Caco-2 (cell line): Measurements from ENCODE around the gene KSR2. TPM values are rescaled to one million over a fixed set of nuclear protein-coding genes. Genes with fewer than 3 reads are reported as not detected.
A peak's percentile ranks its signal among the peaks of the same experiment; 100 is the strongest.

Experiments
- BruUV-seq: library from RNA; stranded (reverse); fragments of 400-500 nt; replicated peaks from 2 replicates; lab custom pipeline; 2021; lab: Mats Ljungman, UMichigan
- CTCF ChIA-PET: fragments of 300-600 bp; sonication (Branson Sonifier 250); formaldehyde crosslinking; loops from one replicate; lab custom pipeline; 2022; ENCODE audit warnings: antibody characterized with exemption; lab: Charles Lee
- POLR2A ChIA-PET: fragments of 300-600 bp; sonication (Branson Sonifier 250); formaldehyde crosslinking; loops from one replicate; lab custom pipeline; 2022; ENCODE audit warnings: antibody characterized with exemption; lab: Charles Lee
- DNase-seq, 2 experiments: peaks; one replicate each; pipeline versions ENCODE4 v3.0.0 to v3.0.0-alpha.2; 2020 to 2022
- H3K27me3 ChIP-seq: replicated peaks from 2 replicates; pipeline ENCODE4 v1.6.0; 2011; ENCODE audit warnings: low read length; ENCODE audit not compliant: control insufficient read depth, insufficient read depth
- H3K36me3 ChIP-seq: 2 replicates; pipeline ENCODE4 v1.5.1; 2011; ENCODE audit warnings: low read length; ENCODE audit not compliant: control insufficient read depth, insufficient read depth
- H3K4me1 ChIP-seq: fragments of 250-450 bp; sonication (Bioruptor Pico); 2 replicates; pipeline ENCODE4 v1.5.1; 2020; ENCODE audit warnings: mild to moderate bottlenecking
- H3K4me3 ChIP-seq: 2 replicates; pipeline ENCODE4 v1.5.1; 2011; ENCODE audit warnings: low read depth, mild to moderate bottlenecking, control low read depth, low read length
- H3K9me3 ChIP-seq: fragments of 250-450 bp; sonication (Bioruptor Pico); 2 replicates; pipeline ENCODE4 v1.5.1; 2020; ENCODE audit warnings: mild to moderate bottlenecking, moderate library complexity
- H3K27ac Mint-ChIP-seq: one replicate; pipeline ENCODE4 v1.8.0; 2022; ENCODE audit warnings: mixed read lengths; ENCODE audit not compliant: unreplicated experiment
- H3K27me3 Mint-ChIP-seq: one replicate; pipeline ENCODE4 v1.8.0; 2022; ENCODE audit warnings: mixed read lengths; ENCODE audit not compliant: insufficient read depth, unreplicated experiment
- H3K36me3 Mint-ChIP-seq: one replicate; pipeline ENCODE4 v1.8.0; 2022; ENCODE audit warnings: mild to moderate bottlenecking, mixed read lengths; ENCODE audit not compliant: insufficient read depth, unreplicated experiment
- H3K4me1 Mint-ChIP-seq: one replicate; pipeline ENCODE4 v1.8.0; 2022; ENCODE audit warnings: low read depth, mixed read lengths; ENCODE audit not compliant: unreplicated experiment
- H3K4me3 Mint-ChIP-seq: one replicate; pipeline ENCODE4 v1.8.0; 2022; ENCODE audit warnings: mild to moderate bottlenecking, moderate library complexity, mixed read lengths; ENCODE audit not compliant: unreplicated experiment
- H3K9me3 Mint-ChIP-seq: one replicate; pipeline ENCODE4 v1.8.0; 2022; ENCODE audit warnings: mixed read lengths; ENCODE audit not compliant: unreplicated experiment
- CTCF ChIP-seq, 2 experiments: fragments of 200-600 bp in 1 of 2; IDR thresholded peaks; 1 replicate in 1 of 2; 2 replicates in 1 of 2; pipeline versions ENCODE4 v1.5.1 to v1.8.0; 2011 to 2022; ENCODE audit warnings: antibody characterized with exemption in 1 of 2, control low read depth in 1 of 2, inconsistent platforms in 1 of 2, low read depth in 1 of 2, low read length in 1 of 2, mild to moderate bottlenecking in 1 of 2, moderate library complexity in 1 of 2; ENCODE audit not compliant: insufficient read depth in 1 of 2, severe bottlenecking in 1 of 2, unreplicated experiment in 1 of 2
- intact Hi-C: fragments of 100-400 bp; cut with micrococcal nuclease; formaldehyde crosslinking; loops from one replicate; pipeline ENCODE4 v1.10.0; 2022; ENCODE audit not compliant: unreplicated experiment
- total RNA-seq: library from RNA; stranded (reverse); gene quantifications from 2 replicates; pipeline ENCODE4 v1.2.3, GENCODE V29; 2022

Gene KSR2
- total RNA-seq, 1 experiment from 2014 or later: 0.66 TPM

- CTCF ChIA-PET: no interaction called here
- H3K36me3 ChIP-seq: no peaks in the 10 kb centered on the region
- no peaks in the 10 kb centered on the region for H3K4me1 ChIP-seq
- Mint-ChIP-seq H3K9me3 (peaks cover 15% of the 10 kb centered on the region), H3K27me3 (no peaks in the 10 kb centered on the region), H3K4me3 (no peak overlapping the region), H3K36me3 (no peaks in the 10 kb centered on the region), H3K4me1 (no peaks in the 10 kb centered on the region), H3K27ac (no peak overlapping the region)
- no TSS peak for BruUV-seq
- H3K27me3 ChIP-seq: no peaks in the 10 kb centered on the region
- TF ChIP-seq CTCF (IDR thresholded peaks at IDR 0.05; ENCODE audit: insufficient read depth in 1 of 2, low read depth in 1 of 2, low read length in 1 of 2, severe bottlenecking in 1 of 2, unreplicated experiment in 1 of 2): no peak
- intact Hi-C loops: no loop called here
- no peak overlapping the region for H3K4me3 ChIP-seq
- POLR2A ChIA-PET: no interaction called here
- no peak for DNase-seq
- H3K9me3 ChIP-seq: no peaks in the 10 kb centered on the region
These were observed 60.4 kb downstream of the KSR2 start for GRCh38 chr12:117908411-117908810.

DNA sequence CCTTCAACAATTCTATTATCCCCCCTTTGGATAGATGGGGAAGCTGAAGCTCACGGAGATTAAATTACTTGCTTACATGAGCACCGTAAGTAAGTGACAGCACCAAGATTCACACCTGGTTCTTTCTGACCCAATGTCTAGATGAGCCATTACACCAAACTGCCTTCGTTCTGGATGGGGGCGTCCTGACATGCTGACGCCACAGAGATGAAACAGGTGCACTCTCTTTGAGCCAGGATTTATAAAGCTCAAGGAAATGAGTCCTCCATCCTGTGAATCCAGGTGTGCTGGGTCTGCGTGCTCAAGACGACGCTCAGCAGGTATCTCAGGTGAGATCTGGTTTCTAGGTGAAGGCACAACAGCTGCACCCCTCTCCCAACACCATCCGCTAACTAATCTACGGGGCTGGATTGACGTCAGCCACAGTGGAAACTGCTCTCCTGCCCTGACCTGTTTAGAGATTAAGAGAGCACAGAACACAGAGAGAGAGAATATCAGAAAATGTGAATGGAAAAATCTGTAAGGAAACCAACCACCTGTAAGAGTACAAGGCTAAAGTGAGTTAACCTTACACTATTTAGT is 61.6 kb downstream of the KSR2 start:
- Mint-ChIP-seq H3K4me3 (no peak overlapping the region), H3K36me3 (no peaks in the 10 kb centered on the region), H3K9me3 (peaks cover 15% of the 10 kb centered on the region), H3K27ac (no peak overlapping the region), H3K27me3 (no peaks in the 10 kb centered on the region), H3K4me1 (no peaks in the 10 kb centered on the region)
- Histone ChIP-seq H3K27me3 (no peaks in the 10 kb centered on the region), H3K4me3 (no peak overlapping the region), H3K4me1 (no peaks in the 10 kb centered on the region), H3K9me3 (no peaks in the 10 kb centered on the region), H3K36me3 (no peaks in the 10 kb centered on the region)
- ChIA-PET POLR2A (no interaction called here), CTCF (interaction anchor here (0.6 to 0.7 kb wide), 2 partner anchors 128 to 129 kb away, joined by 3 read pairs; no protein-coding TSS in a partner anchor)
- no peak for TF ChIP-seq CTCF (IDR thresholded peaks at IDR 0.05; ENCODE audit: insufficient read depth in 1 of 2, low read depth in 1 of 2, low read length in 1 of 2, severe bottlenecking in 1 of 2, unreplicated experiment in 1 of 2)
- peak in 1 of 2 experiments; percentile 8 for DNase-seq
- intact Hi-C loops: no loop called here
- no TSS peak for BruUV-seq

DNA sequence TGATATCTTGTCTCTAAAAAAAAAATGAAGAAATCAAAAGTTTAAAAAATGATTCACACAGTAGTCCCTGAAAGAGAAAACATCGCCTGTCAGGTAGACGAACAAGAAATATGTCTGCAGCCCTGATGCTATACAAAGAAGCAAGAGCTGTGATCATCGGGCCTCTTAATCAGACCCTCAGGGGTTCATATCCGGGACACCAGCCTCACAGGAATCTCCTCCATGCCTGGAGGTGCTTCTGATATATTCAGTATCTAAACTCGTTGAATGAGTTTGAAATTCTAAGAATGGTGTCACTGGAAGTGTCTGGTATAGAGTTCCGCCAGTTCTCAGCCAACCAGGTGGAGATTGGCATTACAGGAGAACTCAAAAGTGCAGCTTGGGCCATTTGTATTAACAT is 64.7 kb downstream of the KSR2 start:
- intact Hi-C loops: no loop called here
- no peaks in the 10 kb centered on the region for H3K9me3 ChIP-seq
- no peak for TF ChIP-seq CTCF (IDR thresholded peaks at IDR 0.05; ENCODE audit: insufficient read depth in 1 of 2, low read depth in 1 of 2, low read length in 1 of 2, severe bottlenecking in 1 of 2, unreplicated experiment in 1 of 2)
- H3K36me3 ChIP-seq: no peaks in the 10 kb centered on the region
- H3K9me3 Mint-ChIP-seq: no peaks in the 10 kb centered on the region
- no peaks in the 10 kb centered on the region for H3K27me3 Mint-ChIP-seq
- H3K4me1 Mint-ChIP-seq: no peaks in the 10 kb centered on the region
- no peak overlapping the region for H3K4me3 ChIP-seq
- no TSS peak for BruUV-seq
- ChIA-PET CTCF (no interaction called here), POLR2A (no interaction called here)
- no peak overlapping the region for H3K4me3 Mint-ChIP-seq
- H3K36me3 Mint-ChIP-seq: no peaks in the 10 kb centered on the region
- H3K27me3 ChIP-seq: no peaks in the 10 kb centered on the region
- H3K27ac Mint-ChIP-seq: no peak overlapping the region
- DNase-seq: no peak
- H3K4me1 ChIP-seq: no peaks in the 10 kb centered on the region
